Fibroblast of lung (primary cell): ENCODE results near the gene CACFD1.
"Not testable (repeated sequence)": the region's sequence is repeated elsewhere in the genome, so short reads cannot be mapped to it uniquely, and the experiment has no call there.

Experiments
- CTCF ChIP-seq, 2 donors: IDR thresholded peaks in 1 of 2; conservative IDR thresholded peaks in 1 of 2; 1 replicate in 1 of 2; 2 replicates in 1 of 2; pipeline ENCODE4 v1.5.1; 2011 to 2012; ENCODE audit warnings: low read length in 2 of 2, control low read depth in 1 of 2, inconsistent platforms in 1 of 2, low read depth in 1 of 2, mild to moderate bottlenecking in 1 of 2
- EZH2 ChIP-seq: IDR thresholded peaks from 2 replicates; pipeline ENCODE4 v1.5.1; 2012; ENCODE audit warnings: low read length, control low read depth, mild to moderate bottlenecking; ENCODE audit errors: missing control alignments

GRCh38 chr9:133451865-133452264 lies 7.9 kb upstream of the CACFD1 start:
- TF ChIP-seq CTCF (conservative IDR thresholded peaks at IDR 0.05 in 1 of 2, IDR thresholded peaks at IDR 0.05 in 1 of 2; ENCODE audit: low read depth in 1 of 2, low read length in 2 of 2); EZH2: not testable (repeated sequence)
